Mesodermal cell (in vitro differentiated cells): Measurements from ENCODE around the gene DEFB118.

Source experiments
- H3K27ac ChIP-seq: 2 replicates; pipeline ENCODE4 v1.7.0; 2013; ENCODE audit warnings: mild to moderate bottlenecking, low read depth, low read length, moderate library complexity; ENCODE audit not compliant: severe bottlenecking
- H3K36me3 ChIP-seq: 2 replicates; pipeline ENCODE4 v1.7.1; 2013; ENCODE audit warnings: mild to moderate bottlenecking, low read length, moderate library complexity; ENCODE audit not compliant: control insufficient read depth, insufficient read depth
- H3K4me1 ChIP-seq: one replicate; pipeline ENCODE4 v1.7.1; 2013; ENCODE audit warnings: mild to moderate bottlenecking, low read length; ENCODE audit not compliant: insufficient read depth, control insufficient read depth, poor library complexity, severe bottlenecking
- H3K4me3 ChIP-seq: 2 replicates; pipeline ENCODE4 v1.7.0; 2013; ENCODE audit warnings: low read length, control low read depth, mild to moderate bottlenecking; ENCODE audit not compliant: insufficient read depth, poor library complexity, severe bottlenecking; ENCODE audit errors: extremely low read depth
- H3K9me3 ChIP-seq: 2 replicates; pipeline ENCODE4 v1.7.1; 2013; ENCODE audit warnings: mild to moderate bottlenecking, low read length, moderate library complexity; ENCODE audit not compliant: control insufficient read depth
- WGBS, 2 experiments: methylation state at CpG; one replicate each; pipeline ENCODE4 v1.1.5; 2013; ENCODE audit warnings: missing lambda C conversion rate in 2 of 2; ENCODE audit not compliant: insufficient coverage in 2 of 2; 5-methylcytosine and 5-hydroxymethylcytosine counted together

The DEFB118 gene

GRCh38 chr20:31403886-31404285, 35.5 kb downstream of the DEFB118 start:
- Histone ChIP-seq H3K36me3 (no peaks in the 10 kb centered on the region), H3K27ac (no peak overlapping the region), H3K4me1 (no peaks in the 10 kb centered on the region), H3K4me3 (no peak overlapping the region), H3K9me3 (peaks cover 82% of the 10 kb centered on the region)
- 14 to 83% methylated on average over 1 of the region's 1 CpG for WGBS, 2 experiments

- 7 to 40% methylated on average over 1 to 2 of the region's 3 CpGs for WGBS, 2 experiments
- H3K4me1 ChIP-seq = no peaks in the 10 kb centered on the region
Observed at GRCh38 chr20:31406115-31406514, 37.7 kb downstream of the DEFB118 start, which contains the start of gene DEFB121. Gene DEFB121, minus strand, starts transcription at chr20:31406215. Its CDS starts 63 bp downstream, at chr20:31406152.

DNA sequence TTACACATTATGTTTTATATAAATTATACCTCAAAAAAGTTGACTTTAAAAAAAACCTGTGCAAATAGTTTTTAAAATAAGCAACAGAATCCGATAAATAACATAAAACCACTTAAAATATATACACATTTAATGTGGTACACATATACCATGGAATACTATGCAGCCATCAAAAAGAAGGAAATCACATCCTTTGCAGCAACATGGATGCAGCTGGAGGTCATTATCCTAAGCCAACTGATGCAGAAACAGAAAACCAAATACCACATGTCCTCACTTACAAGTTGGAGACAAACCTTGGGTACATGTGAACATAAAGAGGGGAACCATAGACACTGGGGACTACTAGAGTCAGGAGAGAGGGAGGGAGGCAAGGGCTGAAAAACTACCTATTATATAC, 41.6 kb downstream of the DEFB118 start:
- Histone ChIP-seq H3K27ac (no peak overlapping the region), H3K4me3 (no peak overlapping the region), H3K4me1 (no peaks in the 10 kb centered on the region), H3K36me3 (no peaks in the 10 kb centered on the region), H3K9me3 (peaks cover 62% of the 10 kb centered on the region)
- no CpG with 5 or more reads among the region's 1 CpG for WGBS, 2 experiments

More at GRCh38 chr20:31406115-31406514, 37.7 kb downstream of the DEFB118 start, which contains the start of gene DEFB121:
- Histone ChIP-seq H3K9me3 (peaks cover 76% of the 10 kb centered on the region), H3K36me3 (no peaks in the 10 kb centered on the region), H3K4me3 (no peak within 1 kb of the TSS), H3K27ac (no peak within 1 kb of the TSS)

DNA sequence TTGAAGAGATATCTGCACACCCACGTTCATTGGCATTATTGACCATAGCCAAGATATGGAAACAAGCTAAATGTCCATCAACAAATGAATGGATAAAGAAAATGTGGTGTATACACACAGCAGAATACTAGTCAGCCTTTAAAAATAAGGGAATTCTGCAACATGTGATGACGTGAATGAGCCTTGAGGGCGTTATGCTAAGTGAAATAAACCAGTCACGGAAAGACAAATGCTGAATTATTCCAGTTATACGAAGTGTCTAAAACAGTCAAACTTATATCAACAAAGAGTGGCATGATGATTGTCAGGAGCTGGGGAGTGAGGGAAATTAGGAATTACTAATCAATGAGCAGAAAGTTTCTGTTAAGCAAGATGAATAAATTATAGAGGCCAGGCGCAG, 46.0 kb downstream of the DEFB118 start:
- H3K9me3 ChIP-seq = peaks cover 53% of the 10 kb centered on the region
- no peak overlapping the region for H3K27ac ChIP-seq
- H3K36me3 ChIP-seq = no peaks in the 10 kb centered on the region
- H3K4me1 ChIP-seq = no peaks in the 10 kb centered on the region
- H3K4me3 ChIP-seq = no peak overlapping the region
- WGBS, 2 experiments = 85 to 90% methylated on average over 2 to 3 of the region's 6 CpGs

DNA sequence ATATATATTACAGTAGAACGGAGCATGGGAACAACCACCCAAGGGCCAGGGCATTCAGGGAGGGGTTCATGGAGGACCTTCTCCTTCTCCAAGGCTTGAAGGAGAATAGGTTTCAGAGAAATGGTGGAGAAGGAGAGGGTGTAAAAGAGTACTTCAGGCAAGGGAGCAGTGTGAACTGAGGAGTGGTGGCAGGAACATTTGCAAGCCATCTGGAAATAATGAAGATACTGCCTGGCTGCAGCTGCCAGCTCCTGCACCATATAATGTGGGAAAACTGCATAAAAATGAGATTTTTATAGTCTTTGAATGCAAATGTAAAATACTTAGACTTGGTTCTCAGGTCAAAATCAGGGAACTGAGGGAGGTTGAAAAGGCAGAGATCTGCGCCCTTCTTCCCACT, 47.3 kb downstream of the DEFB118 start:
- no peaks in the 10 kb centered on the region for H3K36me3 ChIP-seq
- peaks cover 56% of the 10 kb centered on the region for H3K9me3 ChIP-seq
- no peak overlapping the region for H3K4me3 ChIP-seq
- no peak overlapping the region for H3K27ac ChIP-seq
- 83% methylated on average over 1 of the region's 2 CpGs; no CpG with 5 or more reads in 1 of the 2 experiments for WGBS, 2 experiments
- no peaks in the 10 kb centered on the region for H3K4me1 ChIP-seq

GRCh38 chr20:31418307-31418706, 49.9 kb downstream of the DEFB118 start:
- Histone ChIP-seq H3K36me3 (no peaks in the 10 kb centered on the region), H3K27ac (no peak overlapping the region), H3K9me3 (peaks cover 54% of the 10 kb centered on the region), H3K4me1 (no peaks in the 10 kb centered on the region), H3K4me3 (no peak overlapping the region)
- 94% methylated on average over 3 of the region's 7 CpGs; no CpG with 5 or more reads in 1 of the 2 experiments for WGBS, 2 experiments
